Measurements from ENCODE around the gene CDH12.

- TF ChIP-seq CTCF (IDR thresholded peaks at IDR 0.05 in 4 of 5, conservative IDR thresholded peaks at IDR 0.05 in 1 of 5) = no peak
- no peak for TF ChIP-seq POLR2A (IDR thresholded peaks at IDR 0.05)
Measured at GRCh38 chr5:22844636-22845035, 8.5 kb downstream of the CDH12 start.

Data from gastrocnemius medialis (tissue), 4 donors.